Measurements from ENCODE around the gene NLRP3.
"Not testable (repeated sequence)": the region's sequence is repeated elsewhere in the genome, so short reads cannot be mapped to it uniquely, and the experiment has no call there.

NLRP3 gene

DNA sequence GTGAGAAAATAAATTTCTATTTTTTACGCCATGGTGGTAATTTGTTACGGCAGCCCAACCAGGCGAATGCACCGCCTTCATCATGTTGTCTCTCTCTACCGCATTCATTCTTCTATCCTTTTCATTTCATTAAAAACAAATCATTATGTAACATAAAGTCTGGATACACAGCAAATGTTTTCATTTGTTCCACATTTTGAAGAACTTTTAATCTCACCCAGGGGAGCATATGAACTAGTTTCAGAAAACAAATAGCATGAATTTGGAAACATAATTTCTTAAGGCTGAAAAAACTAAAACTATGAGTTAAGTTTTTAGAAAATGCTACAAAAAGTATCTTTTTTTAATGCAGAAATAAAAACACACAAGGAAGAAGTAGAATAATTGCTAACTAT lies 53.2 kb downstream of the NLRP3 start:
- DNase-seq (ENCODE audit: low spot score), result no peak

DNA sequence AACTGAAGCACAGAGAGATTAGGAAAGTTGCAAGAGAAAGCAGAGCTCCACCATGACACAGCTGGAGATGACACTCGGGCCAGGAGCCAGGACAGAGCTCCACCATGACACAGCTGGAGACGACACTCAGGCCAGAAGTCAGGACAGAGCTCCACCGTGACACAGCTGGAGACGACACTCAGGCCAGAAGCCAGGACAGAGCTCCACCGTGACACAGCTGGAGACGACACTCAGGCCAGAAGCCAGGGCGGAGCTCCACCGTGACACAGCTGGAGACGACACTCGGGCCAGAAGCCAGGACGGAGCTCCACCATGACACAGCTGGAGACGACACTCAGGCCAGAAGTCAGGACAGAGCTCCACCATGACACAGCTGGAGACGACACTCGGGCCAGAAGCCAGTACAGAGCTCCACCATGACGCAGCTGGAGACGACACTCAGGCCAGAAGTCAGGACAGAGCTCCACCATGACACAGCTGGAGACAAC lies 55.0 kb downstream of the NLRP3 start:
- DNase-seq (ENCODE audit: low spot score), result not testable (repeated sequence)

DNA sequence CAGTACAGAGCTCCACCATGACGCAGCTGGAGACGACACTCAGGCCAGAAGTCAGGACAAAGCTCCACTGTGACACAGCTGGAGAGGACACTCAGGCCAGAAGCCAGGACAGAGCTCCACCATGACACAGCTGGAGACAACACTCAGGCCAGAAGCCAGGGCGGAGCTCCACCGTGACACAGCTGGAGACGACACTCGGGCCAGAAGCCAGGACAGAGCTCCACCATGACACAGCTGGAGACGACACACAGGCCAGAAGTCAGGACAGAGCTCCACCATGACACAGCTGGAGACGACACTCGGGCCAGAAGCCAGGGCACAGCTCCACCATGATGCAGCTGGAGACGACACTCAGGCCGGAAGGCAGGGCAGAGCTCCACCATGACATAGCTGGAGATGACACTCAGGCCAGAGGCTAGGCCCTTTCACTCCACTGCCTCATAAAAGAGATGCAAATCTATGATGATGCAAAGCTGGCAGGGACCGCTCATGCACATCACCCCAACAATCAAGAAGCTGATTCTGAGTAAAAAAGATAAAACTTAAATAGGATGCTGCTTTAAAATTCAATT lies 55.6 kb downstream of the NLRP3 start:
- DNase-seq (ENCODE audit: low spot score), result no peak

DNA sequence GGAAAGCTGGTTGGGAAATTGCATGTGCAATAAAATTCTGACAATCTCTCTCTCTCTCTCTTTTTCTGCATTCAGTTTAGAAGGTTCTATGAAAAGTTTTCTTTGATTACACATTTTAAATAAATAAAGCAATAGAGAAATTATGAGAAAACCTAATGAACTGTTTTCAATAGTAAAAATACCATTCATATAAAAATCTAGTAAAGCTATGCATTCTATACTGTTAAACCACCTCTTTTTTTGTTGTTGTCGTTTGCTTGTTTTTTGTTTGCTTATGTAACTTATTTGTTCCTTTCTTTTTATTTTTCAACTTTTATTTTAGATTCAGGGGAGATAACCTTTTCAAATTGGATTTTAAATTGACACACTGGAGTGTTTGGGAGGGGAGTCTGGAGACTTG lies 56.1 kb downstream of the NLRP3 start:
- DNase-seq (ENCODE audit: low spot score), result no peak

DNA sequence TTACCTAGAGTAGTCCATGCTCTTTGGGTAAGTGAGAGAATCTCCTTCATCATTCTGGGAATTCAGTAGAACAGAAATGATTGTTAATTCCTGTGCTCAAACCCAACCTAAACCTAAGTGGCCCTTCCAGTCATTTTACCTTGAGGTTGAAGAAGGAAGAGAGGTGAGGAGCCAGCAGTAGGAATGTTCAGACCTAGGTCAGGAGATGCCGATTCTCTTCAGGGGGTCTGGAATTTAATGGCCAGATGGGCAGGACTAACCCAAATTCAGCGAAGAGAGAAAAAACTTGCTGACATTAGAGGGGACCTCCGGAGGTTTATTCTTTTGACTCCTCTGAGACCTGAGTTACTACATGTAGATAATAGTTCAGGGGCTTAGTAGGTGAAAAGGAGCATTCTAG lies 58.4 kb downstream of the NLRP3 start:
- no peak for DNase-seq (ENCODE audit: low spot score)

DNA sequence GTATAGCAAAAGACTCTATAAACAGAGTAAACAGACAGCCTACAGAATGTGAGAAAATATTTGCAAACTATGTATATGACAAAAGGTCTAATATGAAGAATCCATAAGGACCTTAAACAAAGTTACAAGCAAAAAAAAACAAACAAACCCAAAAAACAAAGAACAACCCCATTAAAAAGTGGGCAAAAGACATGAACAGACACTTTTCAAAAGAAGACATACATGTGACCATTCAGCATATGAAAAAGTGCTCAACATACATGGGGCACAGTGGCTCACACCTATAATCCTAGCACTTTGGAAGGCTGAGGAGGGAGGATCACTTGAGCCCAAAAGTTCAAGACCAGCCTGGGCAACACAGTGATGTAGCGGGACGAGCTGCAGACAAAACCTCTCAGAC lies 59.8 kb downstream of the NLRP3 start:
- DNase-seq (ENCODE audit: low spot score), result no peak

DNA sequence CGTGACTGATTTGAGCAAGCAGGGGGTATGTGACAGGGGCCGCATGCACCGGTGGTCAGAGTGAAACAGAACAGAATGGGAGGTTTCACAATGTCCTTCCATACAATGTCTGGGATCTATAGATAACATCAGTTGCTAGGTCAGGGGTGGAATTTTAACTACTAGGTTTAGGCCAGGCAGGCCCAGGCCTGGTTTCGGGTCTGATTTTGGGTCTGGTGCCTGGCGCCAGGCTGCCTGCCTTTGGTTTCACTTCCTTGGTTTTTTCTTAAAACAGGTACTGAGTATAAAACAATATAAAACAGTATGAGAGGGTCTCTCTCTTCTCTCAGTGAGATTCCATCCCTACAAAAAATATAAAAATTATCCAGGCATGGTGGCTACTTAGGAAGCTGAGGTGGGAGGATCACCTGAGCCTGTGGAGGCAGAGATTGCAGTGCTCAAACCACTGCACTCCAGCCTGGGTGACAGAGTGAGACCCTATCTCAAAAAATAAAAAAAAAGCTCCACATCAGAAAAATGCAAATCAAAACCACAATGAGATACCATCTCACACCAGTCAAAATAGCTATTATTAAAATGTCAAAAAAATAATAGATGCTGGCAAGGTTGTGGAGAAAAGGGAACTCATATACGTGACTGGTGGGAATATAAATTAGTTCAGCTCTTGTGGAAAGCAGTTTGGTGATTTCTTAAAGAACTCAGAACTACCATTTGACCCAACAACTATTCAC lies 60.5 kb downstream of the NLRP3 start:
- not testable (repeated sequence) for DNase-seq (ENCODE audit: low spot score)

DNA sequence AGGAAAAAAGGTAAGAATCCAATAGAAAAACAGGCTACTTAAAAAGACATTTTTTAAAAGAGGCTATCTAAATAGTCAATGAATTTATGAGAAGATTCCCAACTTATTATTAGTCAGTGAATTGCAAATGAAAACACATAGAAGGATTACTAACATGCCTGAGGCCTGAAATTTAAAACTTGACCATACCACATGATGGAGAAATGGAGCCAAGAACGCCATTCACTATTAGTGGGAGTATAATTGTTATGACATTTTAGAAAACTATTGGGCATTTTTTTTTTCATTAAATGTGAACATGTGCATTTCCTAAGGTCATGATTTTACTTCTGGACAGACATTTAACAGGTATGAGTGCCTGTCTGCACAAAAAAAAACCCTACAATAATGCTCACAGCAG lies 66.8 kb downstream of the NLRP3 start:
- no peak for DNase-seq (ENCODE audit: low spot score)

DNA sequence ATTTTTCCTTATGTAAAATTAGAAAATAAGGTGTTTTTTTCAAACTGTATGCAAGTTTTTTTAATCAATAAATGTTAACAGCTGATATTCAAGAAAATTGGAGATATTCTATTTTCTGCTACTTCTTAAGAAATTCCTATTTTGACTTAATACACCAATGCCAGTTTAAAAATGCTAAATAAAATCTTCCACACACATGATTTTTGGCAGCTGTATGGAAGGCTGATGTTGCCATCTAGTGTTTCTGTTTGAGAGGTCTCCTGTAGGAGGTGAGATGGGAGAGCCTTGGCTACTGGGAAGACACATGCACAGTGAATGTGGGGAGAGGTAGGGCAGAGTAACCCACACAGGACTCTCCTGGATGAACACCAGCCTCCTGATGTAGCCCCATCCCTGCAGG lies 71.1 kb downstream of the NLRP3 start:
- peak; percentile 5 for DNase-seq (ENCODE audit: low spot score)

DNA sequence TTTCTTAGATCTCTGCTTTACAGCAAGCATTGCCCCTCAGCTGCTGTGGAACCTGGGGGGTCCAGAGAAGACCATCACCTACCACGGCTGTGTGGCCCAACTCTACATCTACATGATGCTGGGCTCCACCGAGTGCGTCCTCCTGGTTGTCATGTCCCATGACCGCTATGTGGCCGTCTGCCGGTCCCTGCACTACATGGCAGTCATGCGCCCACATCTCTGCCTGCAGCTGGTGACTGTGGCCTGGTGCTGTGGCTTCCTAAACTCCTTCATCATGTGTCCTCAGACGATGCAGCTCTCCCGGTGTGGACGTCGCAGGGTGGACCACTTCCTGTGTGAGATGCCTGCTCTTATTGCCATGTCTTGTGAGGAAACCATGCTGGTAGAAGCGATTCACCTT lies 75.4 kb downstream of the NLRP3 start:
- no peak for DNase-seq (ENCODE audit: low spot score)

DNA sequence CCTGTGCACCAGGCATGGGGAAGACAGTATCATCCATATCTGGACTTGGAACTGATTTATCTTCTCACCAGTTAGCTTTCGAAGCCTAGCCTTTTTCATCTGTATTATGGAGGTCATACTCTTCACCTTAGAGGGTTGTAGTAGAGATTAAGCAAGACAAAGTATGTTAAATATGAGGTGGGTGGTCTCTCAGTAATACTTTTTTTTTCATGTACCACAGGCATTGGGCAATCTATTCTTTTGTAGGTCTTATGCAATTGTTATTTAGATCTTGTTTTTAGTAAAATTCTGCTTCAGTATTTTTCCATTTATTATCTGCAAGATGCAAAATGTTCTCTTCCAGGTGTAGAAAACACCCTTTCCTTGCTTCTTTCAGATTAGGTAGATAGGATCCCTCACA lies 77.1 kb downstream of the NLRP3 start:
- no peak for DNase-seq (ENCODE audit: low spot score)

DNA sequence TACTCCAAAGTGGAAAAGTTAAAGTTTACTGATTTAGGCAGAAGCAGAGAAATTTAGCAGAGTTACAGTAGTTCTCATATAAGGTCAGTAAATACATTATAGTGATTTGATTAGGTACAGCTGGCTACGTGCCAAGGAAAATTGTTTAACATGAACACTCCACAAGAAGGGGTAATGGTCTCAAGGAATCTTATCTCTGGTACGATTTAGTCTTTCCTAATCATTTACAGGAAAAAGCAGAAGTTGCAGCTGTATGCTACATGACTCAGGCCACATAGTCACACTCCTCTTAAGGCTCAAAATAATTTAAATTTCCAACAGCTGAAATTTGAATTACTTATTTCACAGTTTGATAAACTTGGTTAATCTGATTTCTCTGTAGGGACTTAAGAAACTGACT lies 78.8 kb downstream of the NLRP3 start:
- no peak for DNase-seq (ENCODE audit: low spot score)

DNA sequence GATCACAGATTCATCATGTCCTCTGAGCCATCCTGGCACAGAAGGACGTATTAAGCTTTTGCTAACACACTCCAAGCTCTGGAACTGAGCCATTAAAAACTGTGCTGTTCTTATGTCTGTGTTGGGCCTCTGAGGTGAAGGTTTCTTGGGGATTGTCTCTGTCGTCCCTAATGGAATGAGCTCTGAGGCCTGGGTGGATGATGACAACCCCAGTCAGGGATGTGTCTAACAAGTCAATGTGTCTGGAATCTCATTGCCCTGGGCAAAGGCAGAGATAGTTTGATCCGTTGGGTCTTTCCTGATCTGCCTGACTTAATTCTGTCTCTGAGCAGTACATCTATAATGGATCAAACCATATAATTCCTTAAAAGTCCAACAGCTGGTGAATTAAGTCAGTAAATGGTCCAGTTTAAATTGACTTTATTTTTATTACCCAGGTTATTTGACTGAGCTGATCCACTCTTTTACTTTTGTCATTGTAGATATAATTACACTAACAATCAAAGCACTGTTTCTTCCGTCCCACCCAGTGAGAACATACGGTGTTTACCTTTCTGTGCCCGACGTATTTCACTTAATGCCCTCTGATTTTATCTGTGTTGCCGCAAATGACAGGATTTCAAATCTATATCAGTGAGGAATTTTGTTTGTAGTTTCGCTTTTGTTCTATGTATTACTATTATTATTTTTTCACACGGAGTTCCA lies 80.8 kb downstream of the NLRP3 start:
- DNase-seq (ENCODE audit: low spot score), result no peak
